ENCODE results near the gene ASIC1. TPM values are rescaled to one million over a fixed set of nuclear protein-coding genes. Genes with fewer than 3 reads are reported as not detected.

ASIC1 gene
- total RNA-seq, 6 experiments from 2014 or later: 0.07 to 0.19 (median 0.15) TPM; not detected in 2

GRCh38 chr12:50087995-50088394, 30.6 kb downstream of the ASIC1 start:
- H3K9me3 ChIP-seq: no peaks in the 10 kb centered on the region
- ATAC-seq (no peak), DNase-seq (no peak)
- intact Hi-C loops (cut with DNase I): no loop called here
- peaks cover 0 to 61% (median 24%) of the 10 kb centered on the region in 4 donors for H3K36me3 ChIP-seq
- H3K27ac ChIP-seq: no peak overlapping the region
- 65% methylated on average over 3 of the region's 3 CpGs for WGBS (ENCODE audit: insufficient coverage, low coverage, low lambda C conversion rate, missing lambda C conversion rate)
- H3K4me1 ChIP-seq: peaks cover 0 to 12% (median 2%) of the 10 kb centered on the region in 4 donors
- H3K4me3 ChIP-seq: no peak overlapping the region
- H3K27me3 ChIP-seq: no peaks in the 10 kb centered on the region
- TF ChIP-seq CTCF (IDR thresholded peaks at IDR 0.05) (no peak), POLR2A (IDR thresholded peaks at IDR 0.05) (no peak)

- DNase-seq (no peak), ATAC-seq (peak; percentile 55 to 61 (median 58))
- Histone ChIP-seq H3K4me1 (peaks cover 0 to 12% (median 2%) of the 10 kb centered on the region in 4 donors), H3K27me3 (no peaks in the 10 kb centered on the region), H3K36me3 (peaks cover 0 to 68% (median 25%) of the 10 kb centered on the region in 4 donors), H3K9me3 (no peaks in the 10 kb centered on the region), H3K27ac (no peak overlapping the region), H3K4me3 (no peak overlapping the region)
- intact Hi-C loops (cut with DNase I): no loop called here
- TF ChIP-seq POLR2A (IDR thresholded peaks at IDR 0.05) (no peak), CTCF (IDR thresholded peaks at IDR 0.05) (peak; percentile 78 to 86 (median 84))
- WGBS (ENCODE audit: insufficient coverage, low coverage, low lambda C conversion rate, missing lambda C conversion rate): 5% methylated on average over 3 of the region's 3 CpGs
Measured at GRCh38 chr12:50088577-50089335, 31.4 kb downstream of the ASIC1 start.

- TF ChIP-seq CTCF (IDR thresholded peaks at IDR 0.05) (no peak), POLR2A (IDR thresholded peaks at IDR 0.05) (no peak)
- Histone ChIP-seq H3K36me3 (peaks cover 2 to 78% (median 32%) of the 10 kb centered on the region in 4 donors), H3K27ac (no peak overlapping the region), H3K9me3 (no peaks in the 10 kb centered on the region), H3K4me1 (peaks cover 0 to 5% (median 0%) of the 10 kb centered on the region in 4 donors), H3K27me3 (no peaks in the 10 kb centered on the region), H3K4me3 (no peak overlapping the region)
- intact Hi-C loops (cut with DNase I): no loop called here
- 90% methylated on average over 4 of the region's 7 CpGs for WGBS (ENCODE audit: insufficient coverage, low coverage, low lambda C conversion rate, missing lambda C conversion rate)
- DNase-seq (peak in 1 of 3 donors; percentile 18), ATAC-seq (no peak)
Measured at GRCh38 chr12:50089730-50090129, 32.3 kb downstream of the ASIC1 start.

- ATAC-seq (no peak), DNase-seq (no peak)
- Histone ChIP-seq H3K9me3 (no peaks in the 10 kb centered on the region), H3K27me3 (no peaks in the 10 kb centered on the region), H3K27ac (no peak overlapping the region), H3K4me1 (peaks cover 0 to 5% (median 0%) of the 10 kb centered on the region in 4 donors), H3K4me3 (no peak overlapping the region), H3K36me3 (peaks cover 5 to 85% (median 37%) of the 10 kb centered on the region in 4 donors)
- intact Hi-C loops (cut with DNase I): no loop called here
- WGBS (ENCODE audit: insufficient coverage, low coverage, low lambda C conversion rate, missing lambda C conversion rate): 83% methylated on average over 4 of the region's 5 CpGs
- TF ChIP-seq CTCF (IDR thresholded peaks at IDR 0.05) (no peak), POLR2A (IDR thresholded peaks at IDR 0.05) (no peak)
Measured at GRCh38 chr12:50090391-50090790, 33.0 kb downstream of the ASIC1 start.
